Brain microvascular endothelial cell (primary cell): ENCODE data around the gene PSMB5.

ENCODE experiments used
- DNase-seq: peaks from one replicate; pipeline ENCODE4 v3.0.0-alpha.2; 2020
- H3K27ac ChIP-seq: fragments of 250-450 bp; sonication (Bioruptor Pico); 2 replicates; pipeline ENCODE4 v1.5.1; 2020; ENCODE audit warnings: mild to moderate bottlenecking, moderate library complexity
- H3K27me3 ChIP-seq: fragments of 250-450 bp; sonication (Bioruptor Pico); replicated peaks from 2 replicates; pipeline ENCODE4 v1.5.1; 2020; ENCODE audit warnings: mild to moderate bottlenecking
- H3K36me3 ChIP-seq: fragments of 250-450 bp; sonication (Bioruptor Pico); replicated peaks from 2 replicates; pipeline ENCODE4 v1.5.1; 2020; ENCODE audit warnings: mild to moderate bottlenecking
- H3K4me3 ChIP-seq: 2 replicates; pipeline ENCODE4 v1.5.1; 2011; ENCODE audit warnings: low read depth, mild to moderate bottlenecking, control low read depth, low read length, moderate library complexity
- in situ Hi-C: cut with HindIII; loops from 2 replicates; pipeline ENCODE4 v1.10.0; 2017; ENCODE audit warnings: low sequenced_read_pairs, low pct_ligation_motif_present
- TF ChIP-seq, protein P1 (sequence below): IDR thresholded peaks from 2 replicates; pipeline ENCODE4 v1.5.1; 2011; ENCODE audit warnings: low read depth, mild to moderate bottlenecking, moderate library complexity, low read length, control low read depth, inconsistent platforms; ENCODE audit errors: missing control alignments

PSMB5 gene

DNA sequence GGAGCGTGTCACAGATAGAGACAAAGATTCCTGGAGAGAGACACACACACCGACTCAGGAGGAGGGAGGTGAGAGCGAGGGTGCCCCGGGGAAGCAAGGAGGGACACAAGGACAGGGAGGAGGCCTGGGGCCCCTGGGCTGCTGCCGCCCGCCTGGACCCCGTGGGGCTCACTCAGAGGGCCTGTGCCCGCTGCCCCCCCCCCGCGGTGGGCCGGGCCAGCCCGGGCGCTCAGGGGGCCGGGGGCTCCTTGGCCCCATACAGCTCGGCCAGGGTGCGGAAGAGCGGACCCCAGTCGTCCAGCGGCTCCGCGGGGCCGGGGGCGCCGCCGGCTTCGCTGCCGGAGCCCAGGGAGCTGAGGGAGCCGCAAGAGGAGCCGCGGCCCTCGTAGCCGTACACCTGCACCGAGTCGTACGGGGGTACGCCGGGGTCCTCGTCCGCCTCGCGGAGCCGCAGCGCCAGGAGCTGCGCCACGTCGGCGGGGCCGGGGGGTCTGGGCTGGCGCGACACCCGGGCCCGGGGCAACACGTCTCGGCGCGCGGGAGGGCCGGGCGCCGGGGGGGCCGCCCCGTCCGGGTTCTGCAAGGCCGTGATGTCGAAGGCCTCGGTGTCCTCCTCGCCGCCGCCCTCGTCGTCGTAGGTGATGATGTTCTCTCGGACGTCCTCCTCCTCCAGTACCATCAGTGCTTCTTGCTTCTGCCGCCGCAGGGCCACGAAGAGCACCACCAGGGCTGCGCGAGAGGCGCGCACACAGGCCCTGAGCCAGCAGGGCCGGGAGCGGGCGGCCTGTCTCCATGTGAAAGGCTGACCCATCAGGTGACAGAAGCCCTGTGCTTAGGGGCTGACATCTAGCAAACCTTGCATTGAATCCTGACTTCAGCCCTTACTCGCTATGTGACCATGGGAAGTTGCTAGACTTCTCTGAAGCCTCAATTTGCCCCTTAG is 13.3 kb upstream of the PSMB5 start:
- no peak for DNase-seq
- Histone ChIP-seq H3K27me3 (no peaks in the 10 kb centered on the region), H3K4me3 (no peak overlapping the region), H3K36me3 (no peaks in the 10 kb centered on the region), H3K27ac (no peak overlapping the region)
- in situ Hi-C loops = loop anchor here (10.0 kb wide), 1 partner anchor 63 kb away; the partner anchor contains the start of gene AJUBA
- TF ChIP-seq, protein P1, sequence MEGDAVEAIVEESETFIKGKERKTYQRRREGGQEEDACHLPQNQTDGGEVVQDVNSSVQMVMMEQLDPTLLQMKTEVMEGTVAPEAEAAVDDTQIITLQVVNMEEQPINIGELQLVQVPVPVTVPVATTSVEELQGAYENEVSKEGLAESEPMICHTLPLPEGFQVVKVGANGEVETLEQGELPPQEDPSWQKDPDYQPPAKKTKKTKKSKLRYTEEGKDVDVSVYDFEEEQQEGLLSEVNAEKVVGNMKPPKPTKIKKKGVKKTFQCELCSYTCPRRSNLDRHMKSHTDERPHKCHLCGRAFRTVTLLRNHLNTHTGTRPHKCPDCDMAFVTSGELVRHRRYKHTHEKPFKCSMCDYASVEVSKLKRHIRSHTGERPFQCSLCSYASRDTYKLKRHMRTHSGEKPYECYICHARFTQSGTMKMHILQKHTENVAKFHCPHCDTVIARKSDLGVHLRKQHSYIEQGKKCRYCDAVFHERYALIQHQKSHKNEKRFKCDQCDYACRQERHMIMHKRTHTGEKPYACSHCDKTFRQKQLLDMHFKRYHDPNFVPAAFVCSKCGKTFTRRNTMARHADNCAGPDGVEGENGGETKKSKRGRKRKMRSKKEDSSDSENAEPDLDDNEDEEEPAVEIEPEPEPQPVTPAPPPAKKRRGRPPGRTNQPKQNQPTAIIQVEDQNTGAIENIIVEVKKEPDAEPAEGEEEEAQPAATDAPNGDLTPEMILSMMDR = no peak

DNA sequence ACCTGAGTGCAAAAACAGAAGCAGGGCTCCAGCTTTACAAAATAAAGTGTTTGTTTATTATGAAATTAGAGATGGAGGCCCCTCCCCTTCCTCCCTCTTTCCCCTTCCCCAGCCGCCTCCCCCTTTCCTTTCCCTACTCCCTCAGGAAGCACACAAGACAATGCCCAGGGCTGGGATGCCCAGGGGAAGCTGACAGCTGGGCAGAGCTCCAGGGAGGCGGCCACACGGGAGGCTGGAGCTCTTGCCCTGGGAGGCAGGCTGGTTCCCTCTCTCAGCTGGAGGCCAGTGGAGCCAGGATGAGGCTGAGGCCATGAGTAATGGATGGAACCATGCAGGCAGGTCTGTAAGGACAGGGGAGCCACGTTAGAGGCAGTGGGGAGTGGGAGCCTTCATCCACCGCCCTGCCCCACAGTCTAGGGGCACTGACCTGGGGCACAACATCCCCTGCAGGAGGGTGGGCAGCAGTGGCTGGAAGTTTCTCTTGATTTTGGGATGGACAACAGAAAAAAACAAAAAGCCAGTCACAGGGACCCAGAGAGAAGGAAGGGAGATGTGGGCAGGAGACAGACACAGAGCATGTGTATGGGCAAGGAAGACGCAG is 12.4 kb upstream of the PSMB5 start:
- H3K4me3 ChIP-seq = no peak overlapping the region
- TF ChIP-seq, protein P1 = no peak
- in situ Hi-C loops = loop anchor here (10.0 kb wide), 1 partner anchor 62 kb away; the partner anchor contains the start of gene AJUBA
- H3K36me3 ChIP-seq = no peaks in the 10 kb centered on the region
- no peaks in the 10 kb centered on the region for H3K27me3 ChIP-seq
- DNase-seq = no peak
- no peak overlapping the region for H3K27ac ChIP-seq

DNA sequence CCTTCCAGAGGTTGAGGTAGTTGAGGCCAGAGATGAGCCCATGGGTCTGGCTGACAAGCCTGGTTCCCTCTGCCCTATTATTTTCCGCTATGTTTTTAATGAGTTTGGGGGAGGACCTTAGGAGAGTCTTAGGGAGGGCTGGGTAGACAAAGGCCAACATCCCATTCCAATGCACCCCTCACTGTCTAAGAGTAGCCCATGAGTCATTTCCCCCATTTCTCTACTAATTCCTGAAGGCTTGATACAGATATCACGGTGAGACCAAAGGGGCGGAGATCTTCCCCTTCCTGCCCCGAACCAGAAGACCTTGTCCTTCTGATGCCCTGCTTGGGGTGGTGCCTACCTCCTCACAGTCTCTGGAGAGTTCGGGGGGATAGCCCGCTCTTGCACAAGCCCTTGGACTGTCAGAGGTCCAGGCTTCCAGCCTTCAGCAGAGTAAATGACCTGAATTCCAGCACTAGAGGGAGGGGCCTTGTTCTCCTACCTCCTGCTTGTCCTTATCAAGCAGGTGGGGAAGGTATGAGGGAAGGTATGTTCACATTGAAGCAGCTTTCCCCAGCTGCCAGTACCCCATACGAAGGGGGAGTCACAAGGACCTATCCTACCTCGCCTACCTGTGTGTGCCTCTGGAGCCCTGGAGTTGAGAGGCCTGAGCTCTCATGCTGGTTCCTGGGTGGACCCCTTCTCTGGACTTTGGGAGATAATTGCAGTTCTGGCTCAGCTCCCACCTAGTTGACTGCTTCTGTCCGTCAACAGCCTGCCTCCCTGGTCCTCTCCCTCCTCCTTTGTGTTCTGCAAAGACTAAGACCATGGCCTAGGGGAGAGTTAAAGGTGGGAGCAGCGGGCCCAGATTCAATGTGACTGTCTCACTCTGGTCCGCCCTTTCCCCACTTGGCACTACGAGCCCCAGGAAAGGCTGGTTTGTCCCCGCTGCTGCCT is 11.0 kb upstream of the PSMB5 start:
- in situ Hi-C loops = loop anchor here (10.0 kb wide), 1 partner anchor 61 kb away; the partner anchor contains the start of gene AJUBA

DNA sequence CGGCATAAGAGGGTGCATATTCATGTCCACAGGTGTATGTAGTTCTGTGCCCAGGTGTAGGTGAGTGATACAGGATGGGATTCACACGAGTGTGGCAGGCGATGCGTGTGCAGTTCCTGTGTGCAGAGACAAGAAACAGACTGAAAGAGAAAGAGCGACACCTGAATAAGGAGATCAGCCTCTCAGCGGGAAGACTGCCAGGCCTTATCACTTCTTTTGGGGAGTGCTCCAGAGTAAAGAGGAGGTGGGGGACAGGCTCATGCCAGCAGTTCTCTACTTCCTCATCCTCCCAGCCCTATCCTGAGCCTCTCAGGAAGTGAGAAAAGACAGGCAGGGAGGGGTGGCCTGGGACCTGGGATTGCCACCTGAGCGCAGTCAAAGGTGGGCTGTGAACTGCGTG is 10.1 kb upstream of the PSMB5 start:
- DNase-seq = no peak
- H3K27ac ChIP-seq = no peak overlapping the region
- in situ Hi-C loops = loop anchor here (10.0 kb wide), 1 partner anchor 60 kb away; the partner anchor contains the start of gene AJUBA
- H3K27me3 ChIP-seq = no peaks in the 10 kb centered on the region
- no peak overlapping the region for H3K4me3 ChIP-seq
- H3K36me3 ChIP-seq = no peaks in the 10 kb centered on the region
- TF ChIP-seq, protein P1 = no peak

More for the DNA sequence above, 11.0 kb upstream of the PSMB5 start:
- DNase-seq = no peak
- TF ChIP-seq, protein P1 = no peak
- Histone ChIP-seq H3K36me3 (no peaks in the 10 kb centered on the region), H3K27me3 (no peaks in the 10 kb centered on the region), H3K4me3 (no peak overlapping the region), H3K27ac (no peak overlapping the region)

DNA sequence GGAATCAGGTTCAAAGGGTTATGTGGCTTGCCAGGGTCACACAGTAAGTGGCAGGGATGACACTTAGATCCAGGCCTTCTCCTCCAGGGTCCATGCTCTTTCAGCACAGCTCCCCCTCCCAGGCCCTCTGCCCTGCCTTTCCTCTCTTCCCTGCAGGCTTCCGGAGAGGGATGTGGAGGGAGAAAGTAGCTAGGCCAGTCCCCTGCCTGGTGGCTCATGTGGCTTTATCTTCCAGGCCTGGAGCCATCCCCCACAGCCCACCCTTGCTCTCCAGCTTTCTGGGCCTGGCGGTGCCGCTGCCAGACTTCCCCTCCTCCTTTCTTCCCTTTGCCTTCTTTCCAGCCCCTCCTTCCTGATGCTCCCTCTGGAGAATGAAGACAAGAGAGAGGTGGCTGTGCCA is 9.1 kb upstream of the PSMB5 start:
- no peak for DNase-seq
- no peaks in the 10 kb centered on the region for H3K27me3 ChIP-seq
- H3K27ac ChIP-seq = no peak overlapping the region
- no peak overlapping the region for H3K4me3 ChIP-seq
- in situ Hi-C loops = loop anchor here (10.0 kb wide), 1 partner anchor 59 kb away; the partner anchor contains the start of gene AJUBA
- TF ChIP-seq, protein P1 = no peak
- no peaks in the 10 kb centered on the region for H3K36me3 ChIP-seq
